HG03565 (cell line): ENCODE measurements around the gene PTPN1.
"Not testable (repeated sequence)": the region's sequence is repeated elsewhere in the genome, so short reads cannot be mapped to it uniquely, and the experiment has no call there.

Experiments
- ATAC-seq: cut with Tn5 transposase; IDR thresholded peaks from one replicate; pipeline ENCODE4 v1.9.1; 2021; ENCODE audit warnings: mild to moderate bottlenecking, moderate library complexity; ENCODE audit not compliant: unreplicated experiment

Gene PTPN1

GRCh38 chr20:50527068-50527605, 17.0 kb downstream of the PTPN1 start:
- no peak for ATAC-seq

DNA sequence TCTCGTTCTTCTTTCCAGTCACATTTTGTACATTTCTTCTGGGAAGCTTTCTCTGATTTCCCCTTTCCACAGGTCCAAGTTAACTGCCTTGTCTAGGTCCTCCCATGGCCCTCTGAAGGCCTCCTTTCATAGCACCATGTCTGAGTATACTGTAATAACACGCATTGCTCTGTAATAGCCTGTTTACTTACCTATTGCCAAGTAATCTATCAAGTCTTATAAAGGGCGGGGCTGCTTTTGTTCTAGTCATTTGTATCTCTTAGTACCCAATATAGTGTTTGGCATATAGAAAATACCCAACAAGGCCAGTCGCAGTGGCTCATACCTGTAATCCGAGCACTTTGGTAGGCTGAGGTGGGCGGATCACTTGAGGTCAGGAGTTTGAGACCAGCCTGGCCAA, 17.9 kb downstream of the PTPN1 start:
- no peak for ATAC-seq

- peak; percentile 47 for ATAC-seq
Observed at GRCh38 chr20:50528804-50529351, 18.7 kb downstream of the PTPN1 start.

- no peak for ATAC-seq
Observed at GRCh38 chr20:50532221-50532620, 22.0 kb downstream of the PTPN1 start.

DNA sequence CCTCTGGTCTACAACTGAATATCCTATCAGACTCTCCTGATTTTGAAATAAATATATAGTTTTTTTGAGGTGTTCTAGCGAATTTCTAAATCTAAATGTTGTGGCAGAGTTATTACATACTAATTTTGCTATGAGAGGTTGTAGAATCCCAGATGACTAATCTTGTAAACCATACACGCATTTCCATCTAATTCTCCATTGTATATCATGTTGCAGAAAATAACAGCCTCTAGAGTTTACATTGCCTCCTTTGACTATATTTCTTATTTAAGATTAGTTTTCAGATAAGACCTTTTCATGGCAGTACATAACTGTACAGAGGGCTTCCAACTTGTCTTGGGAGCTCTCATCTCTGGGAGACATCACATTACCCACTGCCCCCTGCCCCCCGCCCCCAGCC, 22.9 kb downstream of the PTPN1 start:
- no peak for ATAC-seq

DNA sequence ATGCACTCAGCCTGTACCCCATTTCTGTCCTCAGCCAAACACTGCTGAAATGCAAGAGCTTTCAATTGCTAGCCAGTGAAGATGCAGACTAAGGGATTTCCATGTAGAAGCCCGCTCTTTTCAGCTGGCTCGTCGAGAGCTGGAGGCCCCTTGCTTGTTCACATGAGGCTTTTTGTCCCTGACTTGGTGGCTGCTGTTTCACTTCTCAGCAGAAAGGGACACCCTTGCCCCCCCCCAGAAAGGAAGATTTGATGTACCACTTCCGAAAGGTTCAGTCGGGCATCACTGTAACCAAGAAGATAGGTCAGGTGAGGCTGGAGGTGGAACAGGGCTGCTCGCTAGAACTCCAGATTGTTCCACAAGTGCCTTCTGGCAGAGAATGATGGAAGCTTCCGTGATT, 23.3 kb downstream of the PTPN1 start:
- ATAC-seq, result no peak

DNA sequence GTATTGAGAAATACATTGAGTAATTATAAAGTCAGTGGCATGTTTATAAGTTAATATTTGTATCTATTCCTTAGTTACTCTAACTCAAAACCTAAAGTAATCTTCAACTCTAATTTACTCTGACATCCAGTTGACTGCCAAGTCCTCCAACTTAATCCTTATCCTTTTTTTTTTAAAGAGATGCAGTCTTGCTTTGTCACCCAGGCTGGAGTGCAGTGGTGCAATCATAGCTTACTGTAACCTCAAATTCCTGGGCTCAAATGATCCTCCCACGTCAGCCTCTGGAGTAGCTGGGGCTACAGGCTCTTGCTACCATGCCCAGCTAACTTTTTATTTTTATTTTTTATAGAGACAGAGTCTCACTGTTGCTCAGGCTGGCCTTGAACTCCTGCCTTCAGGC, 24.4 kb downstream of the PTPN1 start:
- no peak for ATAC-seq

DNA sequence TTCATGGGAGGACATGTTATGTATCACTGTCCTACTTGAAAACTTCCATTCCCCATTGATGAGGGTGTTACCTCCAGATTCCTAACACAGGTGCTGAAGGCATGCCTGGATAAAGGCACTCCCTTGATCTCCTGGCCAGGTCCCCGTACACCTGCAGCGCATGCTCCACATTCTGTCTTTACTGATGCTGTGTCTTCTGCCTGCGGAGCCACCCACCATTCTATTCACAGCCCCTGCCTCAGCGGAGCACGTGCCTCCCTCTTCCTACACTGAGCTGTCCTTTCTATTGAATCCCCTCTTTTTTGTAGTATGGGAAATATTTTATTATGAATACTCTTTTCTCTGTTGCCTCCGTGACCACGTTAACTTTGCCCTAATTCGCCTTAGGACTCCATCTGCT, 25.0 kb downstream of the PTPN1 start:
- no peak for ATAC-seq

GRCh38 chr20:50536333-50536732, 26.1 kb downstream of the PTPN1 start:
- ATAC-seq, result no peak

DNA sequence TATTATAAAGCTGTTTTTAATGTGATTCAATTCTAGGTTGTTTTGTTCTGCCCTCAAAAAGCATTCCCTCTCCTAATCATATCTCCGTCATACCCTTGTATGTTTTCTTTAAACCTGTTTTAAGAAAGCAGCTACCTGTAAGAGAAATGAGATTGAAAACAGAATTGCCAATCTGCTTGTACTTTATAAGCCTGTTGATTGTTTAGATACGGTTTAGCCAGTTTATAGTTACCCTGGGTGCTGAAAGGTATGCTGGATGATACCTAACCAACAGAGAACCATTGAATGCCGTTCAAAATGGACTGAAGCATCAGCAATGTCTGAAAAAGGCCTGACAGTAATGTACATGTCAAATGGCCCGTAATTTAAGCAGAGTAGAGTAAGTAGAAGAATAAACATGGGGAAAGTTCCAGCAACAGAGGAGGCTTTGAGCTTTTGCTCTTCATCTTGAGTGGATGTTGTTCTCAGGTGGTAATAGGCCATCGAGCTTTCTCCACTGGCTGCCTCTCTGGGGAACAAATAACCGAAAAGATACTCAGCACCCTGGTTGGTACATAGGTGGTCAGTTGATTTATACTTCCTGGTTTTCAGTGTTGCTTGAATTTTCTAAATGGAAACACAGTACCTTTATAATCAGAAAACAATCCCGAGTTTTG, 27.5 kb downstream of the PTPN1 start:
- ATAC-seq, result no peak

DNA sequence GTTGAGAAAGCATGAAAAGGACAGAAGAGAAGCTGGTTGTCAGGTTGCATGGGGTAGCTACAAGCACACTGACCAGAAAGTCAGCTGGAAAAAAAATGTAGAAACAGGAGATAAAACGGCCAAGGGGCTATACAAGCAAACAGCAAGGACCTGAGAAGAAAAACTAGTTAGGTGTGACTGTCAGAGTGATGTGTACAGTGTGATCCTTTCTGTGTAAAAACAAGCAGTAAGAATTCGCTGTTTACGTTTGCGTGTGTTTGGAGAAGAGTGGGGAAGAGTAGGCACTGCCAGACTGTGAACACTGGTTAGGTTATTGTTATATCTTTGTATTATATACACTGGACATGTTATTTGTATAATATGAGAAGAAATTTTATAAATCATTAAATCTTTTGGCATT, 28.1 kb downstream of the PTPN1 start:
- ATAC-seq, result no peak

DNA sequence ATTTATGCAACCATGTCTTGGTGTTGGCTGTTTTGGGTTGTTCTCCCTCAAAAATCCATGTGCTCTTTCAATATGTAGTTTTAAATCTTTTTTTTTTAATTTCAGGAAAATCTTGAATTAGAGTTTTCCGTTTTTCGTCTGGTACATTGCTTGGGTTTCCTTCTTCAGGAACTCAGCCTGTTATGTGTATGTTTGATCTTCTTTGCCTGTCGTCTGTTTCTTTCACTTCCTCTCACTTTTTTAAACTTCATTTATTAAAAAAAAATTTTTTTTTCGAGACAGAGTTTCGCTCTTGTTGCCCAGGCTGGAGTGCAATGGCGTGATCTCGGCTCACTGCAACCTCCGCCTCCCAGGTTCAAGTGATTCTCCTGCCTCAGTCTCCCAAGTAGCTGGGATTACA, 29.6 kb downstream of the PTPN1 start:
- not testable (repeated sequence) for ATAC-seq

DNA sequence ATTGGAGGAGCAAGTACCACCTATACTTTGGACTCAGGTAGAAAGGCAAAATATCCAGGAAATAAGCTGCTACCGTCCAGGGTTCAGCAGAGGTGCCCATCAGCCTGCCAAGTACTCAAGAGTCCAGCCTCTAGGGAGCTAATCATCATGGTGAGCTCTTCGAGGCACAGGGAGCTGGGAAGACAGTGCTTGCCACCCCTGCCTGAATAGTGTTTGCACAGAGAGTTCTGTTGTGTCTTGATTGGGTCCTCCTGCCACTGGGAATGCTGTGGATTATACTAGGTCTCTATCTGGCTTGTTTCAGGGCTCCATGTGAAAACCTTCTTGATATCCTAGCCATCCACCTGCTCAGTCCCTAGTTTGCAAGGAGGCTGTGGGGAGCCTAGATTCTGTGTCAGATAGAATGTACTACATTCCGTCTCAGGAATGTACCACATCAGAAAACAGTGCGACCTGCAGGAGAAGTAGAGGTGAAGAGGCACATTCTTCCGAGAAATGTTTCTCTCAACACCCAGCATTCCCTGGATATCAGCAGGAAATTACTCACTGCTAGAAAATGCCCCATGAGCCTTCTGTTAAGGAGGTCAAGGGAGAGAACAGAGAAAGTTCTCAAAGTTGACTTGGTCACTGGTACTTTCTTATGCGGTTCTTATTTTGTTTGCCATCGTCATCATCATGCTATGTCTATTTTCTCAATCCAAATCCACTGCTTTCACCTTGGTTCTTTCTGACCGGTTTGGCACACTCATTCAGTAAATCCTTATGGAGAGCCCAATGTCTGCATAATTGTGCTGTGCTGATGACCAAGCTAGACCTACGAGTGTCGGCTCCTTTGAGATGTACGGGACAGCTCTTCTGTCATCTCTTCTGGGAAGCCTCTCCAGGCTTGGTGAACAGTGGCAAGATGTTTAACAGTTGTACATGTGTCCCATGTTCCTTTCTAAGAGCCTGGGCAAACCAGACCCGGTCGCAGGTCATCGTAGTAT, 30.7 kb downstream of the PTPN1 start:
- no peak for ATAC-seq

DNA sequence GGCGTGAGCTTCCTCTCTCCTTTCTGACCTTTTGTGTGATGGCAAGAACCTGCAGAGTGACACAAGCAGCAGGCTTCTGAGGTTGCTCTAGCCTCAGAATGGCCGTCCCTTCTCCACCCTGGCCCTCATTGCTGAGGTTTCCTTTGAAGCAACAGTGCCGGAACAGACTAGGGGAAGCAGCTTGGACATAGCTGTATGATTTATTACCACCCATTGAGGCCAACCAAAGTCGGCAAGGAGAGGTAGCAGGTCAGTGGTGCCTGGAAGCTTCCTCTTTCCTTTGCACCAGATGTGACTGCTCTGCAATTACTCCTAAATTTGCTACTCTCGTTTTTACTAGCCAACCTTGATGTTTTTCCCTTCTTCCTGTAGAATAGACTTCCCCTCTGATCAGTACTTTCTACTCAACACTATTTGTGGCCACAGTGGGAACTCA, 31.4 kb downstream of the PTPN1 start:
- ATAC-seq, result no peak

DNA sequence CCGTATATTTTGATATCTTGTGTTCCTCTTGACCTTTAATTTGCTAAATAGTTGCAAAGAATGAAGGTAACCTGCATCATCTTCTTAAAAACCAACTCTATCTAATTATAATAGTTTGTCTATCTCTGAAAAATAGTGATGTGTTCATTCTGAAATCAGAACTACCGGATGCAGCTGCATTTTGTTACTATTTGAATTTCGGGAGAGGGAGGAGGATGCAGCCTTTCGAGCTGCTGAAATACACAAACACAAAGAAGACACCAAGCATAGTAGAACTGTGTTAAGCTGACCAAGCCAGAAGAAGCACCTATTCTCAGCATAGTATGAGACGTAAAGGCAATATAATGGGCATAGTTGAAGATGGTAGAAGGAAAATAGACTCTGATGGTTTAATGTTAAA, 33.1 kb downstream of the PTPN1 start:
- ATAC-seq, result no peak

DNA sequence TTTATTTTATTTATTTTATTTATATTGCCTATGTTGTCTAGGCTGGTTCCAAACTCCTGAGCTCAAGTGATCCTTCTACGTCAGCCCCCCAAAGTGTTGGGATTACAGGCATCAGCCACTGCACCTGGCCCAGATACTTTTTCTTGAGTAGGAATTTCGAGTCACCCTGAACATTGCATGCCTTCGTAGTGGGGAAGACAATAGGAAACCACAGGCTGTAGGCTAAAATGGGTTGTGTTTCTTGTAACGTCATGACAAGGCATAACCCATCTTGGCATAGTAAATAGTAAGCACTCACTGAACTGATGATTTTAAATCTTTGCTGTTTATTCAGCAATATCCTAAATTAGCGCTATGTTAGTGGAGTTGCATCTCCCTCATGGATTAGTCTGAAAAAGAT, 34.9 kb downstream of the PTPN1 start:
- no peak for ATAC-seq

DNA sequence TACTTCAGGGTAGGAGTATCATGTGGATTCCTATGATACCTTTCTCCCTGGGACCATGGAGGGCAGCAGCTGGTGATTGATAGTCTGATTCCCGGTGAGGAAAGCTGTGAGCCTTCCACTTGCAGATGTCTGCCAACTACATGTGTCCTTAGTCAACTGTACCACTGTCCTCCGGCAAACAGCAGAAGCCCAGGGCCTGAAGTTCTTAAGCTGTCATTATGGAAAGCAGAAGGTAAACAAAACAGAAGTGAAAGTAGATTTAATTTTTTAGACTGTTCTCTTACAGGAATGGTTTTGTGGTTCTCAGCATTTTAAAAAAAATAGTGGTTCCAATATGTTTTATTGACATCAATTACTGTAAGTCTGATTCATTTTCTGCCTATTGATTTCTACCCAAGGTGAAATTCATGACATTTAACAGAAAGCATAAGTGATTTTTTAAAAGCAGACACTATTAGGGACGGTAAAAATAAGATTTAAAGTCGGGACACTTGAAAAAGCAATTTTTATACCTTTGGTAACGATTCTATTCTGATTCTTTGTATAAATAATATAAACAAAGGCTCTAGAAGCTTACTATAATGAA, 36.6 kb downstream of the PTPN1 start:
- ATAC-seq, result no peak

- ATAC-seq, result no peak
Observed at GRCh38 chr20:50547964-50548363, 37.8 kb downstream of the PTPN1 start.

- no peak for ATAC-seq
Observed at GRCh38 chr20:50548396-50548795, 38.2 kb downstream of the PTPN1 start.

DNA sequence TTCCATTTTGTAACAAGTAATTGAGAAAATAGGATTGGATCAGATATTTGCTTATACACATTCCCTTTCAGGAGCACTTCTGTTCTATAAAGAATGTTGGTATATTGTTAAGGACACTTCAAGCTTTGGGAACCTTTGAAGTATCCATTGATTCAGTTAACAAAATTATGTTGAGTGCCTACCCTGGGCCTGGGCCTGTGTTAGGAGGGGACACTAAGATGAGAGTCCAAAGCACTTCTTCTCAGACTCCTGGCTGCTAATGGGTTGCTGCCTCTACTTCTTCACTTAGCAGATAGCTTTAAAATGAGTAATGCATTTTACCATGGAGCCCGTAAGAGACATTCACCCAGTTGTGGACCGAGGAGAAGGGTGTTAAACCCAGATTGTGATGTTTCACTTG, 40.3 kb downstream of the PTPN1 start:
- ATAC-seq, result no peak

- ATAC-seq, result no peak
Observed at GRCh38 chr20:50551288-50551687, 41.1 kb downstream of the PTPN1 start.
